Vagina (tissue), 2 donors: Measurements from ENCODE around the gene NOTCH4.

Source experiments
- POLR2A ChIP-seq, 2 donors: fragments of 450-650 bp; IDR thresholded peaks; one replicate each; pipeline ENCODE4 v1.6.1; 2017; ENCODE audit warnings: antibody characterized with exemption in 2 of 2, mild to moderate bottlenecking in 2 of 2, moderate library complexity in 2 of 2
- POLR2AphosphoS5 ChIP-seq, 2 donors: sonication (generic); formaldehyde crosslinking; IDR thresholded peaks; one replicate each; pipeline ENCODE4 v1.9.0; 2017; ENCODE audit warnings: antibody characterized with exemption in 2 of 2, mild to moderate bottlenecking in 2 of 2, low read depth in 1 of 2; ENCODE audit not compliant: insufficient read depth in 1 of 2
- TF ChIP-seq, protein P1 (sequence below), 3 experiments: fragments of 450-650 bp in 2 of 3; fragments of 200-600 bp in 1 of 3; sonication (generic) in 1 of 3; IDR thresholded peaks; one replicate each; pipeline ENCODE4 v1.5.1; 2017 to 2019; ENCODE audit warnings: antibody characterized with exemption in 3 of 3, mild to moderate bottlenecking in 2 of 3, moderate library complexity in 2 of 3

DNA sequence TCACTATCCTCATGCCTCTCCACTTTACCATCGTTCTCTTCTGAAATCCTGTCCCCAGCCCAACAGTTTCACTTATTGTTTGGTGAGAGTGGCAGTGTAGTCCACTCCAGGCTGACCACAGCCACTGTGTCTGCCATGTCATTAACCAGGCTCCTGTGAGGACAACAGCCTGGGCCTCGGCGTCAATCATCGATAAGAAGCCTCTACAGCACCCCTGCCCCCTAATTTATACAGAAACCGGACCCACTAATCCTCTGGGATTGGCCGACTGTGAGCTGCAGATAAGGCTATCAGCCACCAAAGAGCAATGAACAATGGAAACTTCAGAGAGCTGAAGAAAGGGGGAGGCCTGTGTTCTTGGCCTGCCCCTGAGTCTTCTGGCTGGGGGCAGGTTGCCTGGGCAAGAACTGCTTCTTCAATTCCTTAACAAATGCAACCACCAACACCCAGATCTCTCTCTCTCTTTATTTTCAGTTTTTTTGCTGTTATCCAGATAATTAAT lies 56.1 kb downstream of the NOTCH4 start:
- TF ChIP-seq POLR2A (IDR thresholded peaks at IDR 0.05) (no peak), POLR2AphosphoS5 (IDR thresholded peaks at IDR 0.05; ENCODE audit: insufficient read depth in 1 of 2, low read depth in 1 of 2) (no peak)
- TF ChIP-seq, protein P1, sequence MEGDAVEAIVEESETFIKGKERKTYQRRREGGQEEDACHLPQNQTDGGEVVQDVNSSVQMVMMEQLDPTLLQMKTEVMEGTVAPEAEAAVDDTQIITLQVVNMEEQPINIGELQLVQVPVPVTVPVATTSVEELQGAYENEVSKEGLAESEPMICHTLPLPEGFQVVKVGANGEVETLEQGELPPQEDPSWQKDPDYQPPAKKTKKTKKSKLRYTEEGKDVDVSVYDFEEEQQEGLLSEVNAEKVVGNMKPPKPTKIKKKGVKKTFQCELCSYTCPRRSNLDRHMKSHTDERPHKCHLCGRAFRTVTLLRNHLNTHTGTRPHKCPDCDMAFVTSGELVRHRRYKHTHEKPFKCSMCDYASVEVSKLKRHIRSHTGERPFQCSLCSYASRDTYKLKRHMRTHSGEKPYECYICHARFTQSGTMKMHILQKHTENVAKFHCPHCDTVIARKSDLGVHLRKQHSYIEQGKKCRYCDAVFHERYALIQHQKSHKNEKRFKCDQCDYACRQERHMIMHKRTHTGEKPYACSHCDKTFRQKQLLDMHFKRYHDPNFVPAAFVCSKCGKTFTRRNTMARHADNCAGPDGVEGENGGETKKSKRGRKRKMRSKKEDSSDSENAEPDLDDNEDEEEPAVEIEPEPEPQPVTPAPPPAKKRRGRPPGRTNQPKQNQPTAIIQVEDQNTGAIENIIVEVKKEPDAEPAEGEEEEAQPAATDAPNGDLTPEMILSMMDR (IDR thresholded peaks at IDR 0.05), result no peak
